ENCODE data around the gene TIPARP. TPM values are rescaled to one million over a fixed set of nuclear protein-coding genes. Genes with fewer than 3 reads are reported as not detected.

Gene TIPARP
- total and polyA plus RNA-seq, 2 experiments from 2014 or later, result 4.5 to 6.9 TPM

GRCh38 chr3:156750874-156751245, 76.5 kb downstream of the TIPARP start:
- DNase-seq (ENCODE audit: low spot score) (peak; percentile 50), ATAC-seq (peak; percentile 47)
- Mint-ChIP-seq H3K27me3 (ENCODE audit: insufficient read depth, low read depth, poor library complexity) (peaks cover 15% of the 10 kb centered on the region), H3K4me1 (peaks cover 39% of the 10 kb centered on the region), H3K36me3 (ENCODE audit: low read depth) (peaks cover 2% of the 10 kb centered on the region; the same call in 1 of the 3 replicates), H3K27ac (peak overlapping the region; percentile 66), H3K9me3 (no peaks in the 10 kb centered on the region; the same call in 2 of the 3 replicates), H3K4me3 (peak overlapping the region; percentile 64; the same call in 1 of the 3 replicates)
- Histone ChIP-seq H3K4me1 (ENCODE audit: insufficient read depth) (peaks cover 25% of the 10 kb centered on the region), H3K36me3 (ENCODE audit: insufficient read depth) (no peaks in the 10 kb centered on the region), H3K4me3 (peak overlapping the region; percentile 14; the same call in 1 of the 2 replicates), H3K27me3 (ENCODE audit: insufficient read depth) (no peaks in the 10 kb centered on the region), H4K20me1 (replicated peaks; ENCODE audit: insufficient read depth) (no peaks in the 10 kb centered on the region), H3K9me2 (ENCODE audit: insufficient read depth) (0 out of 2 replicates have a peak, but pooled peaks cover 5% of the 10 kb centered on the region), H3F3A (replicated peaks; ENCODE audit: low read depth) (no peaks in the 10 kb centered on the region), H3K4me2 (peak overlapping the region; percentile 39), H3K79me2 (replicated peaks; ENCODE audit: insufficient read depth) (no peaks in the 10 kb centered on the region), H2AFZ (peak overlapping the region; percentile 82; the same call in 1 of the 2 replicates), H3K27ac (ENCODE audit: low read depth) (peak overlapping the region; percentile 79)
- TF ChIP-seq EZH2 (IDR thresholded peaks at IDR 0.05; ENCODE audit: low read depth, unreplicated experiment), result no peak
- no peak for TF ChIP-seq REST (IDR thresholded peaks at IDR 0.05; ENCODE audit: unreplicated experiment)
- no peak for TF ChIP-seq CREB1 (CRISPR knock-in tag; IDR thresholded peaks at IDR 0.05; ENCODE audit: low read depth)
- no peak for TF ChIP-seq ZNF114 (CRISPR knock-in tag; IDR thresholded peaks at IDR 0.05)
- TF ChIP-seq EZH2phosphoT487 (IDR thresholded peaks at IDR 0.05; ENCODE audit: unreplicated experiment), result no peak
- no peak for TF ChIP-seq ZNF331 (CRISPR knock-in tag; IDR thresholded peaks at IDR 0.05; ENCODE audit: low read depth)
- TF ChIP-seq, protein P1, sequence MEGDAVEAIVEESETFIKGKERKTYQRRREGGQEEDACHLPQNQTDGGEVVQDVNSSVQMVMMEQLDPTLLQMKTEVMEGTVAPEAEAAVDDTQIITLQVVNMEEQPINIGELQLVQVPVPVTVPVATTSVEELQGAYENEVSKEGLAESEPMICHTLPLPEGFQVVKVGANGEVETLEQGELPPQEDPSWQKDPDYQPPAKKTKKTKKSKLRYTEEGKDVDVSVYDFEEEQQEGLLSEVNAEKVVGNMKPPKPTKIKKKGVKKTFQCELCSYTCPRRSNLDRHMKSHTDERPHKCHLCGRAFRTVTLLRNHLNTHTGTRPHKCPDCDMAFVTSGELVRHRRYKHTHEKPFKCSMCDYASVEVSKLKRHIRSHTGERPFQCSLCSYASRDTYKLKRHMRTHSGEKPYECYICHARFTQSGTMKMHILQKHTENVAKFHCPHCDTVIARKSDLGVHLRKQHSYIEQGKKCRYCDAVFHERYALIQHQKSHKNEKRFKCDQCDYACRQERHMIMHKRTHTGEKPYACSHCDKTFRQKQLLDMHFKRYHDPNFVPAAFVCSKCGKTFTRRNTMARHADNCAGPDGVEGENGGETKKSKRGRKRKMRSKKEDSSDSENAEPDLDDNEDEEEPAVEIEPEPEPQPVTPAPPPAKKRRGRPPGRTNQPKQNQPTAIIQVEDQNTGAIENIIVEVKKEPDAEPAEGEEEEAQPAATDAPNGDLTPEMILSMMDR (conservative IDR thresholded peaks at IDR 0.05; ENCODE audit: low read depth in 2 of 2), result no peak
- no peak for TF ChIP-seq ZNF462 (CRISPR knock-in tag; IDR thresholded peaks at IDR 0.05)
- no peak for TF ChIP-seq STAT1 (IDR thresholded peaks at IDR 0.05; ENCODE audit: unreplicated experiment)
- TF ChIP-seq ETS1 (IDR thresholded peaks at IDR 0.05), result no peak

All from GM23338 (cell line).